Activated T-helper 2 cell treated with anti-CD3 and anti-CD28 coated beads, Interferon-gamma antibody, Interleukin-2, Interleukin-4, amounts not matched to agents 10 μg/mL and 5 μg/mL and 100 μg/mL, durations not matched to agents 14 hours and 24 hours and 36 hours (primary cell): Measurements from ENCODE around the gene KRTAP23-1. TPM values are rescaled to one million over a fixed set of nuclear protein-coding genes. Genes with fewer than 3 reads are reported as not detected.

Source experiments
- DNase-seq: peaks from one replicate; pipeline ENCODE4 v3.0.0; 2021; ENCODE audit warnings: low spot score
- H3K27ac Mint-ChIP-seq: one replicate; pipeline ENCODE4 v1.8.0; 2021; ENCODE audit warnings: mixed read lengths
- H3K27me3 Mint-ChIP-seq: one replicate; pipeline ENCODE4 v1.8.0; 2021; ENCODE audit warnings: low read depth, mixed read lengths
- H3K36me3 Mint-ChIP-seq: one replicate; pipeline ENCODE4 v1.8.0; 2021; ENCODE audit warnings: low read depth, mixed read lengths
- H3K4me1 Mint-ChIP-seq: one replicate; pipeline ENCODE4 v1.8.0; 2021; ENCODE audit warnings: low read depth, mixed read lengths
- H3K4me3 Mint-ChIP-seq: one replicate; pipeline ENCODE4 v1.8.0; 2021; ENCODE audit warnings: low read depth, mild to moderate bottlenecking, moderate library complexity, mixed read lengths
- H3K9me3 Mint-ChIP-seq: one replicate; pipeline ENCODE4 v1.8.0; 2021; ENCODE audit warnings: mixed read lengths
- intact Hi-C: fragments of 100-400 bp; cut with micrococcal nuclease; formaldehyde crosslinking; loops from one replicate; pipeline ENCODE4 v1.15.1; 2023
- total RNA-seq: library from RNA; stranded (reverse); gene quantifications from 2 replicates; pipeline ENCODE4 v1.2.3, GENCODE V29; 2022

The KRTAP23-1 gene
- not detected in 2 replicates for total RNA-seq

GRCh38 chr21:30348506-30348905 is at the start of gene KRTAP23-1:
TSS of gene KRTAP23-1 (minus strand) at chr21:30348606. CDS start at chr21:30348606, 0 bp downstream.
- intact Hi-C loops = no loop called here
- no peak within 1 kb of the TSS for H3K4me3 Mint-ChIP-seq
- no peaks in the 10 kb centered on the region for H3K4me1 Mint-ChIP-seq
- no peaks in the 10 kb centered on the region for H3K36me3 Mint-ChIP-seq
- H3K9me3 Mint-ChIP-seq = no peaks in the 10 kb centered on the region
- H3K27ac Mint-ChIP-seq = no peak within 1 kb of the TSS
- no peak for DNase-seq
- H3K27me3 Mint-ChIP-seq = no peaks in the 10 kb centered on the region

GRCh38 chr21:30395731-30396130 is 47.3 kb upstream of the KRTAP23-1 start, which contains the start of gene KRTAP13-1:
TSS of gene KRTAP13-1 (plus strand) at chr21:30396031. CDS start at chr21:30396087, 56 bp downstream.
- no peak within 1 kb of the TSS for H3K4me3 Mint-ChIP-seq
- no peak within 1 kb of the TSS for H3K27ac Mint-ChIP-seq
- H3K9me3 Mint-ChIP-seq = no peaks in the 10 kb centered on the region
- DNase-seq = no peak
- intact Hi-C loops = no loop called here
- no peaks in the 10 kb centered on the region for H3K4me1 Mint-ChIP-seq
- H3K27me3 Mint-ChIP-seq = no peaks in the 10 kb centered on the region
- no peaks in the 10 kb centered on the region for H3K36me3 Mint-ChIP-seq

GRCh38 chr21:30391492-30392025 is 43.2 kb upstream of the KRTAP23-1 start:
- no peak overlapping the region for H3K4me3 Mint-ChIP-seq
- intact Hi-C loops = no loop called here

GRCh38 chr21:30382201-30382600 is 33.8 kb upstream of the KRTAP23-1 start:
- intact Hi-C loops = no loop called here
- Mint-ChIP-seq H3K36me3 (no peaks in the 10 kb centered on the region), H3K4me3 (no peak overlapping the region), H3K27me3 (no peaks in the 10 kb centered on the region), H3K9me3 (no peaks in the 10 kb centered on the region), H3K27ac (no peak overlapping the region), H3K4me1 (no peaks in the 10 kb centered on the region)
- no peak for DNase-seq

More at GRCh38 chr21:30391492-30392025, 43.2 kb upstream of the KRTAP23-1 start:
- H3K9me3 Mint-ChIP-seq = no peaks in the 10 kb centered on the region
- H3K27ac Mint-ChIP-seq = no peak overlapping the region
- DNase-seq = no peak
- no peaks in the 10 kb centered on the region for H3K27me3 Mint-ChIP-seq
- H3K36me3 Mint-ChIP-seq = no peaks in the 10 kb centered on the region
- no peaks in the 10 kb centered on the region for H3K4me1 Mint-ChIP-seq

- intact Hi-C loops = no loop called here
- Mint-ChIP-seq H3K4me1 (no peaks in the 10 kb centered on the region), H3K4me3 (no peak within 1 kb of the TSS), H3K27me3 (no peaks in the 10 kb centered on the region), H3K27ac (no peak within 1 kb of the TSS), H3K36me3 (no peaks in the 10 kb centered on the region), H3K9me3 (no peaks in the 10 kb centered on the region)
- no peak for DNase-seq
These were observed 23.8 kb upstream of the KRTAP23-1 start, which contains the start of gene KRTAP13-2 for GRCh38 chr21:30372139-30372770. TSS of gene KRTAP13-2 (minus strand) at chr21:30372271. CDS start at chr21:30372213, 58 bp downstream.

- H3K4me1 Mint-ChIP-seq = no peaks in the 10 kb centered on the region
- no peak overlapping the region for H3K27ac Mint-ChIP-seq
- no peaks in the 10 kb centered on the region for H3K9me3 Mint-ChIP-seq
- no peak for DNase-seq
- peaks cover 3% of the 10 kb centered on the region for H3K27me3 Mint-ChIP-seq
- no peaks in the 10 kb centered on the region for H3K36me3 Mint-ChIP-seq
- intact Hi-C loops = no loop called here
- no peak overlapping the region for H3K4me3 Mint-ChIP-seq
These were observed 7.5 kb upstream of the KRTAP23-1 start for GRCh38 chr21:30355906-30356305.

- no peak for DNase-seq
- no peak overlapping the region for H3K4me3 Mint-ChIP-seq
- no peaks in the 10 kb centered on the region for H3K9me3 Mint-ChIP-seq
- H3K4me1 Mint-ChIP-seq = no peaks in the 10 kb centered on the region
- H3K27me3 Mint-ChIP-seq = peaks cover 3% of the 10 kb centered on the region
- intact Hi-C loops = no loop called here
- no peaks in the 10 kb centered on the region for H3K36me3 Mint-ChIP-seq
- no peak overlapping the region for H3K27ac Mint-ChIP-seq
These were observed 6.1 kb upstream of the KRTAP23-1 start for GRCh38 chr21:30354308-30355005.

- Mint-ChIP-seq H3K4me3 (no peak overlapping the region), H3K27me3 (peaks cover 3% of the 10 kb centered on the region), H3K9me3 (no peaks in the 10 kb centered on the region), H3K36me3 (no peaks in the 10 kb centered on the region), H3K4me1 (no peaks in the 10 kb centered on the region), H3K27ac (no peak overlapping the region)
- intact Hi-C loops = no loop called here
- no peak for DNase-seq
These were observed 3.1 kb upstream of the KRTAP23-1 start for GRCh38 chr21:30351534-30351933.

GRCh38 chr21:30349572-30349971 is 1.2 kb upstream of the KRTAP23-1 start:
- intact Hi-C loops = no loop called here
- no peak for DNase-seq
- no peak overlapping the region for H3K4me3 Mint-ChIP-seq
- H3K27me3 Mint-ChIP-seq = peaks cover 2% of the 10 kb centered on the region
- no peak overlapping the region for H3K27ac Mint-ChIP-seq
- no peaks in the 10 kb centered on the region for H3K36me3 Mint-ChIP-seq
- H3K9me3 Mint-ChIP-seq = no peaks in the 10 kb centered on the region
- H3K4me1 Mint-ChIP-seq = no peaks in the 10 kb centered on the region

- no peak overlapping the region for H3K4me3 Mint-ChIP-seq
- H3K27ac Mint-ChIP-seq = no peak overlapping the region
- no peaks in the 10 kb centered on the region for H3K4me1 Mint-ChIP-seq
- no peak for DNase-seq
- intact Hi-C loops = no loop called here
- no peaks in the 10 kb centered on the region for H3K36me3 Mint-ChIP-seq
- no peaks in the 10 kb centered on the region for H3K27me3 Mint-ChIP-seq
- no peaks in the 10 kb centered on the region for H3K9me3 Mint-ChIP-seq
These were observed 3.4 kb downstream of the KRTAP23-1 start for GRCh38 chr21:30345014-30345413.

GRCh38 chr21:30340714-30341573 is 7.5 kb downstream of the KRTAP23-1 start:
- H3K4me1 Mint-ChIP-seq = no peaks in the 10 kb centered on the region
- H3K4me3 Mint-ChIP-seq = no peak overlapping the region
- no peaks in the 10 kb centered on the region for H3K27me3 Mint-ChIP-seq
- intact Hi-C loops = loop anchor here (2.0 kb wide), 1 partner anchor 746 kb away; no protein-coding TSS in a partner anchor
- H3K36me3 Mint-ChIP-seq = no peaks in the 10 kb centered on the region
- H3K9me3 Mint-ChIP-seq = no peaks in the 10 kb centered on the region
- H3K27ac Mint-ChIP-seq = no peak overlapping the region
- DNase-seq = no peak

- no peak overlapping the region for H3K4me3 Mint-ChIP-seq
- no peaks in the 10 kb centered on the region for H3K4me1 Mint-ChIP-seq
- no peak for DNase-seq
- no peaks in the 10 kb centered on the region for H3K36me3 Mint-ChIP-seq
- H3K9me3 Mint-ChIP-seq = no peaks in the 10 kb centered on the region
- intact Hi-C loops = no loop called here
- no peaks in the 10 kb centered on the region for H3K27me3 Mint-ChIP-seq
- no peak overlapping the region for H3K27ac Mint-ChIP-seq
These were observed 9.7 kb downstream of the KRTAP23-1 start for GRCh38 chr21:30338717-30339116.
